Gastroesophageal sphincter (tissue), 3 donors: ENCODE data around the gene TRAPPC5.

ENCODE experiments used
- EP300 ChIP-seq: sonication (generic); formaldehyde crosslinking; IDR thresholded peaks from one replicate; pipeline ENCODE4 v1.6.1; 2017; ENCODE audit warnings: antibody characterized with exemption, mild to moderate bottlenecking
- POLR2AphosphoS5 ChIP-seq: sonication (generic); formaldehyde crosslinking; IDR thresholded peaks from one replicate; pipeline ENCODE4 v1.6.1; 2017; ENCODE audit warnings: antibody characterized with exemption
- TF ChIP-seq, protein P1 (sequence below), 4 experiments: fragments of 200-600 bp in 2 of 4; fragments of 450-650 bp in 2 of 4; sonication (generic) in 1 of 4; IDR thresholded peaks; one replicate each; pipeline ENCODE4 v1.5.1; 2017 to 2019; ENCODE audit warnings: antibody characterized with exemption in 4 of 4, mild to moderate bottlenecking in 2 of 4, moderate library complexity in 2 of 4

DNA sequence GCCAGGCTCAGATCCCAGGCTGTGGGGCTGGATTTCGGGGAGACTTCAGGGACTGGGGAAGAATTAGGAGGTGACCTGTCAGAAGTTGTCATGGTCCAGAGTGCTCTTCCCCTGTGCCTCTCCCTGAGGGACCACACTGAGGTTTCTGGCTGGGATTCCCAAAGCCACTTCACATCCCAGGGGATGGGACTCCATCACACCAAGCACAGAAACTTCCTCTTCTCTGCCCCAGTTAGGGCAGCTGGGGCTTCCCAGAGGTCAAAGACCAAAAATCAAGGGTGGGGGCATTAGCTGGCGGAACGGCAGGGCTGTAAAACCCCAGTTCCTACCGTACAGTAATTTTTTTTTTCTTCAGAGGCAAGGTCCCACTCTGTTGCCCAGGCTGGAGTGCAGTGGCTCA lies 13.9 kb downstream of the TRAPPC5 start:
- TF ChIP-seq, protein P1, sequence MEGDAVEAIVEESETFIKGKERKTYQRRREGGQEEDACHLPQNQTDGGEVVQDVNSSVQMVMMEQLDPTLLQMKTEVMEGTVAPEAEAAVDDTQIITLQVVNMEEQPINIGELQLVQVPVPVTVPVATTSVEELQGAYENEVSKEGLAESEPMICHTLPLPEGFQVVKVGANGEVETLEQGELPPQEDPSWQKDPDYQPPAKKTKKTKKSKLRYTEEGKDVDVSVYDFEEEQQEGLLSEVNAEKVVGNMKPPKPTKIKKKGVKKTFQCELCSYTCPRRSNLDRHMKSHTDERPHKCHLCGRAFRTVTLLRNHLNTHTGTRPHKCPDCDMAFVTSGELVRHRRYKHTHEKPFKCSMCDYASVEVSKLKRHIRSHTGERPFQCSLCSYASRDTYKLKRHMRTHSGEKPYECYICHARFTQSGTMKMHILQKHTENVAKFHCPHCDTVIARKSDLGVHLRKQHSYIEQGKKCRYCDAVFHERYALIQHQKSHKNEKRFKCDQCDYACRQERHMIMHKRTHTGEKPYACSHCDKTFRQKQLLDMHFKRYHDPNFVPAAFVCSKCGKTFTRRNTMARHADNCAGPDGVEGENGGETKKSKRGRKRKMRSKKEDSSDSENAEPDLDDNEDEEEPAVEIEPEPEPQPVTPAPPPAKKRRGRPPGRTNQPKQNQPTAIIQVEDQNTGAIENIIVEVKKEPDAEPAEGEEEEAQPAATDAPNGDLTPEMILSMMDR (IDR thresholded peaks at IDR 0.05) = no peak
- no peak for TF ChIP-seq EP300
- TF ChIP-seq POLR2AphosphoS5 = no peak
